GM13976 (cell line): ENCODE measurements around the gene SLC34A3.
"Not testable (repeated sequence)": the region's sequence is repeated elsewhere in the genome, so short reads cannot be mapped to it uniquely, and the experiment has no call there.

Experiments used
- DNase-seq: peaks from one replicate; pipeline ENCODE4 v3.0.0; 2012; ENCODE audit warnings: low spot score
- CTCF ChIP-seq: IDR thresholded peaks from 2 replicates; pipeline ENCODE4 v1.5.1; 2012; ENCODE audit warnings: borderline replicate concordance, mild to moderate bottlenecking; ENCODE audit not compliant: insufficient read depth; ENCODE audit errors: extremely low read depth, missing control alignments, control extremely low read depth
- in situ Hi-C: fragments of 300-500 bp; cut with MboI; formaldehyde crosslinking; loops from one replicate; pipeline ENCODE4 v1.12.0; 2022; ENCODE audit warnings: low sequenced_read_pairs, mixed read lengths, inconsistent platforms; ENCODE audit not compliant: unreplicated experiment

SLC34A3 gene

GRCh38 chr9:137240318-137240840, 9.7 kb downstream of the SLC34A3 start:
- in situ Hi-C loops, result no loop called here
- TF ChIP-seq CTCF, result no peak
- DNase-seq, result peak; percentile 75

- no peak for TF ChIP-seq CTCF
- in situ Hi-C loops, result no loop called here
- DNase-seq, result peak; percentile 99
Measured at GRCh38 chr9:137240841-137241489, 10.3 kb downstream of the SLC34A3 start, which contains the start of gene TUBB4B. Gene TUBB4B, plus strand, starts transcription at chr9:137241287. Its CDS starts 74 bp downstream, at chr9:137241361.

DNA sequence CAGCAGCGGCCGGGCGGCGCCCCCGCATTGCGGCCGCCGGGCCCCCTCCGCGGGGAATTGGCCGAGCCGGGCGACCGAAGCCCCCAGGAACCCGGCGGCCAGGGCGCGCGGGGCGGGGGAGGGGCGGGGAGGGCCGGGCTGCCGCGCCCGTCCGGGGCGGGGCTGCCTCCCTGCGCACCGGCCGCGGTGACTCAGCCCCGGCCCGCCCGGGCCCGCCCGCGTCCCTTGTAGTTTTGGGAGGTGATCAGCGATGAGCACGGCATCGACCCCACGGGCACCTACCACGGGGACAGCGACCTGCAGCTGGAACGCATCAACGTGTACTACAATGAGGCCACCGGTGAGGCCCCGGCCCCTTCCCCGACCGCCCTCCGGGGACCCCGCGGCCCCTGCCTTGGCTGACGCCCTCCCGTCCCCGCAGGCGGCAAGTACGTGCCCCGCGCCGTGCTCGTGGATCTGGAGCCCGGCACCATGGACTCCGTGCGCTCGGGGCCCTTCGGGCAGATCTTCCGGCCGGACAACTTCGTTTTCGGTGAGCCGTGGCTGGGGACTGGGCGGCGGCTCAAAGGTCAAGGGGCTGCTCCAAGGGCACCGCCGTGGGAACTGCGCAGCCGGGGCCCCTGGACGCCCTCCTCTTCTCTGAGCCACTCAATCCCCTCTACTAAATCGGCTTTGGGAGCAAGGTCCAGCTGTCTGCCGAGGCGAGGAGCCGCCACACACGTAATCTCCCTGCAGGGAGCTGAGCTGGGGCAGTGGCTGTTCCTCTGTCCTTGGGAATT, 11.0 kb downstream of the SLC34A3 start:
- DNase-seq, result peak; percentile 78
- no peak for TF ChIP-seq CTCF
- in situ Hi-C loops, result no loop called here

DNA sequence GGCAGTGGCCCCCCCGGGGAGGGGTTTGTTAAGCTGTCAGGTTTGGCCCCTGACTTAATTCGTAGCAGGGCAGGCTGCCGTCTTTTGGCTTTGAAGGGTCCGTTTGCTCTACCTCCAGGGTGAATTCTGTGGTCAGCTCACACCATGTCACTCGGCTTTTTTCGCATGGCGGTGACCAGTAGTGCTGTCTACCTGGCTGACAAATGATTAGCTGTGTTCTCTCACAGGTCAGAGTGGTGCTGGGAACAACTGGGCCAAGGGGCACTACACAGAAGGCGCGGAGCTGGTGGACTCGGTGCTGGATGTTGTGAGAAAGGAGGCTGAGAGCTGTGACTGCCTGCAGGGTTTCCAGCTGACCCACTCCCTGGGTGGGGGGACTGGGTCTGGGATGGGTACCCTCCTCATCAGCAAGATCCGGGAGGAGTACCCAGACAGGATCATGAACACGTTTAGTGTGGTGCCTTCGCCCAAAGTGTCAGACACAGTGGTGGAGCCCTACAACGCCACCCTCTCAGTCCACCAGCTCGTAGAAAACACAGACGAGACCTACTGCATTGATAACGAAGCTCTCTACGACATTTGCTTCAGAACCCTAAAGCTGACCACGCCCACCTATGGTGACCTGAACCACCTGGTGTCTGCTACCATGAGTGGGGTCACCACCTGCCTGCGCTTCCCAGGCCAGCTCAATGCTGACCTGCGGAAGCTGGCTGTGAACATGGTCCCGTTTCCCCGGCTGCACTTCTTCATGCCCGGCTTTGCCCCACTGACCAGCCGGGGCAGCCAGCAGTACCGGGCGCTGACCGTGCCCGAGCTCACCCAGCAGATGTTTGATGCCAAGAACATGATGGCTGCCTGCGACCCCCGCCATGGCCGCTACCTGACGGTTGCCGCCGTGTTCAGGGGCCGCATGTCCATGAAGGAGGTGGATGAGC, 11.8 kb downstream of the SLC34A3 start:
- DNase-seq, result no peak
- in situ Hi-C loops, result no loop called here
- TF ChIP-seq CTCF, result no peak

DNA sequence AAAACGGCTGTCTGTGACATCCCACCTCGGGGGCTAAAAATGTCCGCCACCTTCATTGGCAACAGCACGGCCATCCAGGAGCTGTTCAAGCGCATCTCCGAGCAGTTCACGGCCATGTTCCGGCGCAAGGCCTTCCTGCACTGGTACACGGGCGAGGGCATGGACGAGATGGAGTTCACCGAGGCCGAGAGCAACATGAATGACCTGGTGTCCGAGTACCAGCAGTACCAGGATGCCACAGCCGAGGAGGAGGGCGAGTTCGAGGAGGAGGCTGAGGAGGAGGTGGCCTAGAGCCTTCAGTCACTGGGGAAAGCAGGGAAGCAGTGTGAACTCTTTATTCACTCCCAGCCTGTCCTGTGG, 12.5 kb downstream of the SLC34A3 start:
- in situ Hi-C loops, DNase-seq: not testable (repeated sequence)

DNA sequence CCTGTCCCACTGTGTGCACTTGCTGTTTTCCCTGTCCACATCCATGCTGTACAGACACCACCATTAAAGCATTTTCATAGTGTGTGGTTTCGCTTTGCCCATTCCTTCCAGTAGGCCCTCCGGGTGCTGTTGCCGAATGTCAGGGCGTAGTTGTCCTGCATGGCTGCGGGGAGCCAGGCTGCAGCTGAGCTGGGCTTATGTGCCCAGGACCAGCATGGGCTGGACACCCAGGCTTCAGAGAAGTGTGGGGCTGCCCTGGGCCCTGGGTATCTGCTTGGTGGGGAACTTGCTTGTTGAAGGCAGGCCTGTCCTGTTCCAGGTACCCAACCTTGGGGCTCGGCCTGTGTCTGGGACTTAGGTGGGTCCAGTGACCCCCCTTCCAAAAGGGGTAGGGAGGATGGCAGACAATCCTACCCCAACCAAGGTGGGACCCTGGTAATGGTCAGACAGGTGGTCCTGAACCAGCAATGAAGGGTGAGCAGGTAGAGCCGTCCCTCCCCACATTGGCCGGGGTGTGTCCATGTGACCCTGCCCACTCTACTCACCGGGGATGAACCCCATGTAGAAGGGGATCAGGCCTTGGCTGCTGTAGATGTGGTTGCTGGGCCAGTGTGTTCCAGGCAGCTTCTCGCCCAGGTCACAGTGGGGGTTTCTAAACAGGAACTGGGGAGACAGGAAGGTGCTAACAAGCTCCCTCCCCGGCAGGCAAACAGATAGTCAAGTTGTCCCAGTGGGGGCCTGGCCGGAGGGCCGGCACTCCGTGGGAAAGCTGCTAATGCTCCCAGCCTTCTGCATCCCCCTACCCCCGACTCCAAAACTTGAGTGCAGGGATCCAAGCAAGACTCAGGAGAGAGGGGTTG, 13.2 kb downstream of the SLC34A3 start:
- in situ Hi-C loops, result no loop called here
- TF ChIP-seq CTCF, result no peak
- no peak for DNase-seq
